NCI-H2227 treated with DMSO at 0.1 percent for 48 hours (cell line): ENCODE measurements around the gene TUBGCP3.

Experiments
- DNase-seq: peaks from one replicate; lab custom pipeline; 2025; lab: John Stamatoyannopoulos, UW

The TUBGCP3 gene

DNA sequence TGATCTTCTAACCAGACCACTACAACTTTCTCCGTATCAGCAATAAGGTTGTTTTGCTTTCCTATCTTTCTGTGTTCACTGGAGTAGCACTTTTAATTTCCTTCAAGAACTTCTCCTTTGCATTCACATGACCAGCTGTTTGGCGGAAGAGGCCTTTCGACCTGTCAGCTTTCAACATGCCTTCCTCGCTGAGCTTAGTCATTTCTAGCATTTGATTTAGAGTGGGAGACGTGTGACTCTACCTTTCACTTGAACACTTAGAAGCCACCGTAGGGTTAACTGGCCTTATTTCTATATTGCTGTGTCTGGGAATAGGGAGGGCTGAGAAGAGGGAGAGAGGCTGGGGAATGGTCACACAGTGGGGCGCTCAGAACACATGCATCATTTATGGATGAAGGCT lies 104.7 kb downstream of the TUBGCP3 start:
- no peak for DNase-seq

- no peak for DNase-seq
Observed at GRCh38 chr13:112481458-112481857, 106.5 kb downstream of the TUBGCP3 start.

DNA sequence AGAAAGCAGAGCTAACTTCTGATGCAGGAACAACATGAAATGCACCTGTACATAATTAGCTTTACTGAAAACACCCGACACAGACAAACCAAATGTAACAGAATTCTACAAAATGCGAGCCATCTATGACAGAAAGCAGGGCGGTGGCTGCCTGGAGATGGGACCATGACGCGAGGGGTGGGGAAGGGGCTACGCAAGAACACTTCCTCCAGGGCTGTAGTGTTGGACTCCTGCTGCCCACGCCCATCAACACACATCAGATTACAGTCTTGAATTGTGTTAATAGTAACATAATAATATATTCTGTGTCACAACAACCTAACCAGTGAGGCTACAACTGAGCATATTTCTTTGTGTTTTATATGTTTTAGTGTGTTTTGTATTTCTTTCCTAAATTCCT lies 108.6 kb downstream of the TUBGCP3 start:
- no peak for DNase-seq

DNA sequence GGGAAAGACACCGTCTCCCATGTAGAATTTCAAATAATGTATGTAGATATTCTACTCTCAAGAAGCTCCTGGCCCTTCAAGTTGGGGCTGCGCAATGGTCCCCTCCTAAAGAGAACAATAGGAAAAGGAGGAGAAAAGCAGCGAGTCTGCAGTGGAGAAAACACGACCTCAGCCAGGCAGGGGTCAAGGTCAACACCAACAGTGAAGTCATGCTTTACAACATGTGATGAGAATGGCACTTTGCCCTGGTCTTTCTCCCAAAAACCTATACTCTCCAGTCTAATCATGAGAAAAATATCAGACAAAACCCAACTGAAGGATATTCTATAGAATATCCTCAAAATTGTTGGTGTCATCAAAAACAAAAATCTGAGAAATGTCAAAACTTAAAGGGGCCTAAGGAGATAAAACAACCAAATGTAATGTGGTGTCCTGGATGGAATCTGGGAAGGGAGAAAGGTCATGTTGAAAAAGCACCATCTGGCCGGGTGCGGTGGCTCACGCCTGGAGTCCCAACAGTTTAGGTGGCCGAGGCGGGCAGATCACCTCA lies 110.8 kb downstream of the TUBGCP3 start:
- no peak for DNase-seq

GRCh38 chr13:112475889-112476288 lies 112.1 kb downstream of the TUBGCP3 start:
- no peak for DNase-seq

DNA sequence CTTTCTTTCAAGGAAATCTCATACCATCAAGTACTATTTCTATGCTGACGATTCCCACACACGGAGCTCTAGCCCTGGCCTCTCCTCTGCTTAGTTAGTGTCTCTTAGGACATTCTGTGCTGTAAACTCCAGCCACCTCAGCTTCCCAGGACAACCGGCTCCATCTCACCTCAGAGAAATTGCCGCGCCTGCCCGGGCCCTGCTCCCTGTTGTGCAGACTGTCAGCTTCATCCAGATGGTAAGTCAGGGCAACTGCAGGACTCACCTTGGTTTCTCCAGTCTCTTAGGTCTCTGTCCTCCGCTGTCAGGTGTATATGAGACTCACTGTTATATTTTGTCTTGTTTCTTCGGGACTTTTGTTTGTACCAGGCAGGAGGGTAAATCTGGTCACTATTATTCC lies 113.1 kb downstream of the TUBGCP3 start:
- no peak for DNase-seq

- no peak for DNase-seq
Observed at GRCh38 chr13:112473818-112474217, 114.1 kb downstream of the TUBGCP3 start.

GRCh38 chr13:112469071-112469745 lies 118.7 kb downstream of the TUBGCP3 start:
- DNase-seq: no peak

DNA sequence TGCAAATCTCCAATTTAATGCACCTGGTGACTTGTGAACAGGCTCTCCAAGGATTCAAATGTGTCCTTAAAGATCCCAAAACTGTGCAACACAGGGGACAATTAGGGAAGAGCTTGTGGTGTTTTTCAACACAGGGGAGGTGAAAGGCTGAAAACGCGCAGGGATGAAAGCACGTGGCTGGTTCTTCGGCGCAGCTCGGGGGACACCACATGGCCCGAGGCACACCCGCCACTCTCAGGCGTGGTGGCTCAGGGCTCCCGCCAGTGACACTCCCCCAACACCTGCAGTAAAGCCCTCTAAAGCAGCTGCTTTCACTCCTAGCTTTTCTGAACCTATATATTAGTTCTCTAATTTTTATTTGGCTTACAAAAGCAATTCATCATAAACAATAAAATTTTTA lies 119.9 kb downstream of the TUBGCP3 start:
- no peak for DNase-seq

- no peak for DNase-seq
Observed at GRCh38 chr13:112467236-112467635, 120.7 kb downstream of the TUBGCP3 start.

GRCh38 chr13:112466132-112467058 lies 121.6 kb downstream of the TUBGCP3 start:
- no peak for DNase-seq

- DNase-seq: no peak
Observed at GRCh38 chr13:112465251-112466131, 122.5 kb downstream of the TUBGCP3 start.

- no peak for DNase-seq
Observed at GRCh38 chr13:112464720-112465119, 123.2 kb downstream of the TUBGCP3 start.

DNA sequence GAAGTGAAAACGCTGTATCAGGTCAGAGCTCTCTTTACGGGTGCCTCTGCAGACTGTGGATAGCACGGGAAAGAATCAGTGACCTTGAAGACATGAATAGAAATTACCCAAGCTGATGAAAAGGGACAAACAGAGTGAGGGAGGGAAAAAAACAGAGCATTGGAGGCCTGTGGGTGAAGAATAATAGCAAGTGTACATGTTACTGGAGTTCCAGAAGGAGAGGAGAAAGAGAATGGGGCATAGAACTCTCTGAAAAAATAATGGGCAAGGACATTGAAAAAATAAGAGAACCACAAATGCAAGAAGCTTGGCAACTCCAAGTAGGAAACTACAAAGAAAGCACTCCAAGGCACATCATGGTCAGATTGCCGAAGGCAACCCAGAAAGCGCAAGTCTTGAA lies 125.5 kb downstream of the TUBGCP3 start:
- no peak for DNase-seq

GRCh38 chr13:112457485-112457884 lies 130.5 kb downstream of the TUBGCP3 start:
- DNase-seq: no peak

- no peak for DNase-seq
Observed at GRCh38 chr13:112457081-112457480, 130.9 kb downstream of the TUBGCP3 start.

DNA sequence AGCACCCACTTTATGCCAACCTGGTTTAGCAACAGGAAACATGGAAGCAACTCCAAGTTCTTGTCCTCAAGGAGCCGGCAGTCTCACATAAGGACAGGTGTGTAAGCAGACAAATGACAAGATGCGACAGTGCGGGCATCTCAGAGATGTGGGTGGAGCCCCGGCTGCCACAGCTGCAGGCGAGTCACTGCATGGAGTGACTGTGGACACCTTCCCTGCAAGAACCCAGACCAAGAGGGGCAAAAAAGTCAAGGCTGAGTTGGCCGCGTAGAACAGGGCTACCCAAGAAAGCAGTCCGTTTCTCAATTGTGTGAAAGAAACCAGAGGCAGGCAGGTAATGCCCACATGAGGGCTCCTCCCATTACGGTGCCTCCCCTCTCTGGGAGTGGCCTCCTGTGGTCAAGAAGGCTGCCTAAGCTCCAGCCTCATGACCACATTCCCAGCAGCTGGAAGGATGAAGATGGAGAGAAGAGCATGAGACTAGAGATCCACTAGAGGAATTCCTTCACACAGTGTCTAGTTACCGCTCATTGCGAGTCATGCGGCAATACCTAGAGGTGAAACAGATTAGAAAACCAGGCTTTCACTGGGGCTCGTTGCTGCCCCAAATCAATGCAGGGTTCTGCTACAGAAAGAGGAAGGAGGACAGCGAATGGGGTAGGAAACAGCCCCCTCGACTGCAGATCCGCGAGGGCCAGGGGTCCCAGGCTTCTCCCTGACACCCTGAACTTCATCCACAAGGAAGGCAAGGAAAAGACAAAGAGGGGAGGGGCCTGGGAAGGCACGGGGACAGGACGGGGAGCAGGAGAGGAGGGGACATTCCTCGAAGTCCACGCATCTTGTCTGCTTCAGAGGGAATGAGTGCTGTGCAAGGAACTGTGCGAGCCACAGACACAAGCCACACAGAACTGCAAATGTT lies 131.6 kb downstream of the TUBGCP3 start:
- DNase-seq: no peak

GRCh38 chr13:112455476-112456059 lies 132.4 kb downstream of the TUBGCP3 start:
- no peak for DNase-seq

DNA sequence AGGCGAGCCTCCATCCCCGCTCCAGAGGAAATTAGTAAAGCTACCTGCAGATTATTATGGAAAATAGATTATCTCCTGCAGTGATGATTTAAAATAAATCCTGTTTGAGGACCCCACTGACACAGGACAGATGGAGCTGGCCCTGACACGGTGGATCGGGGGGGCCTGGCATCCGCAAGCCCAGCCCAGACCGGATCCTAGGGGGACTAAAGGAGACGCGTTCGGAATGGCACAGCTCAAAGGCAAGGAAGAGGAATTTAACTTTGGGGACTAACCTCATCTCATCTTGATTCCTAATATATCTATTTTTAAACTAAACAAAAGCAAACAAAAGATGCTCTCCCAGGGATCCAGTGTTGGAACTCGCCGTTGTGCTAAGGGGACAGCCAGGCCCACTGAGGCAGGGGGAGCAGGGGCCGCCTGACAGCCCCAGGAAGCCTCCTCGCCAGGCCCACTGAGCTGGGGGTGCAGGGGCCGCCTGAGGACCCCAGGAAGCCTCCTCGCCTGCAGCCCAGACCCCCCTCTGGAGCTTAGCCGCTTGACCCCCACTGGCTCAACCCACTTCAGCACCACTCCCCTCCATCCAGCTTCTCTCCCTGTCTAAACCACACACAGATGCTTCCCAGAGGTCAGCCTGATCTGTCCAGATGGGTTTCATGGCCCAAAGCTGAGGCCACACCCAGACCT lies 133.2 kb downstream of the TUBGCP3 start:
- no peak for DNase-seq
